Stimulated activated naive B cell treated with anti-CD40 and anti-IgM and Interleukin-4, amounts not matched to agents 10 μg/mL and 1 μg/mL and 100 μg/mL, for 72 hours (primary cell): ENCODE results near the gene SCAMP4.

ENCODE experiments used
- ATAC-seq, 2 donors: fragments of 150-1000 bp; cut with Tn5 transposase; replicated peaks; 2 replicates each; pipeline ENCODE4 v1.10.0; 2021; ENCODE audit warnings: moderate library complexity in 1 of 2
- DNase-seq: peaks from one replicate; pipeline ENCODE4 v3.0.0; 2021
- H3K27ac Mint-ChIP-seq: one replicate; pipeline ENCODE4 v1.8.0; 2022; ENCODE audit warnings: mild to moderate bottlenecking, mixed read lengths
- H3K27me3 Mint-ChIP-seq, 2 donors: one replicate each; pipeline ENCODE4 v1.8.0; 2022; ENCODE audit warnings: mixed read lengths in 2 of 2
- H3K36me3 Mint-ChIP-seq, 2 donors: one replicate each; pipeline ENCODE4 v1.8.0; 2022; ENCODE audit warnings: mixed read lengths in 2 of 2, mild to moderate bottlenecking in 1 of 2
- H3K4me1 Mint-ChIP-seq, 2 donors: one replicate each; pipeline ENCODE4 v1.8.0; 2022; ENCODE audit warnings: mixed read lengths in 2 of 2, mild to moderate bottlenecking in 1 of 2
- H3K4me3 Mint-ChIP-seq, 2 donors: one replicate each; pipeline ENCODE4 v1.8.0; 2022; ENCODE audit warnings: mild to moderate bottlenecking in 2 of 2, mixed read lengths in 2 of 2, moderate library complexity in 1 of 2
- H3K9me3 Mint-ChIP-seq, 2 donors: one replicate each; pipeline ENCODE4 v1.8.0; 2022; ENCODE audit warnings: mixed read lengths in 2 of 2, mild to moderate bottlenecking in 1 of 2

The SCAMP4 gene

GRCh38 chr19:1936916-1937610 is 31.9 kb downstream of the SCAMP4 start:
- H3K27ac Mint-ChIP-seq, result no peak overlapping the region
- peaks cover 7 to 8% of the 10 kb centered on the region in 2 donors for H3K9me3 Mint-ChIP-seq
- H3K4me1 Mint-ChIP-seq, result peaks cover 35 to 56% of the 10 kb centered on the region in 2 donors
- peaks cover 15 to 19% of the 10 kb centered on the region in 2 donors for H3K36me3 Mint-ChIP-seq
- no peak overlapping the region for H3K4me3 Mint-ChIP-seq
- H3K27me3 Mint-ChIP-seq, result no peaks in the 10 kb centered on the region
- DNase-seq, result no peak
- ATAC-seq, result no peak

GRCh38 chr19:1938071-1938470 is 32.9 kb downstream of the SCAMP4 start:
- ATAC-seq (no peak), DNase-seq (no peak)
- peak overlapping the region; percentile 32 for H3K27ac Mint-ChIP-seq
- H3K36me3 Mint-ChIP-seq, result peaks cover 13 to 27% of the 10 kb centered on the region in 2 donors
- no peaks in the 10 kb centered on the region for H3K27me3 Mint-ChIP-seq
- H3K4me3 Mint-ChIP-seq, result no peak overlapping the region
- peaks cover 5 to 7% of the 10 kb centered on the region in 2 donors for H3K9me3 Mint-ChIP-seq
- peaks cover 36 to 56% of the 10 kb centered on the region in 2 donors for H3K4me1 Mint-ChIP-seq

GRCh38 chr19:1941146-1942077 is 36.2 kb downstream of the SCAMP4 start, which contains the start of gene CSNK1G2:
TSS of gene CSNK1G2 (plus strand) at chr19:1941172. CDS start at chr19:1969773, 28,601 bp downstream.
- peak; percentile 17 to 32 for ATAC-seq
- Mint-ChIP-seq H3K27ac (peak within 1 kb of the TSS; percentile 98), H3K4me3 (peak within 1 kb of the TSS; percentile 86 to 97), H3K36me3 (peaks cover 7 to 26% of the 10 kb centered on the region in 2 donors), H3K4me1 (peaks cover 31 to 48% of the 10 kb centered on the region in 2 donors), H3K27me3 (no peaks in the 10 kb centered on the region), H3K9me3 (no peaks in the 10 kb centered on the region)
- no peak for DNase-seq

- H3K4me3 Mint-ChIP-seq, result peak overlapping the region; percentile 86 to 97
- no peaks in the 10 kb centered on the region for H3K27me3 Mint-ChIP-seq
- ATAC-seq (peak; percentile 63 to 66), DNase-seq (peak; percentile 60)
- peaks cover 3 to 22% of the 10 kb centered on the region in 2 donors for H3K36me3 Mint-ChIP-seq
- H3K4me1 Mint-ChIP-seq, result peaks cover 27 to 44% of the 10 kb centered on the region in 2 donors
- peak overlapping the region; percentile 98 for H3K27ac Mint-ChIP-seq
- H3K9me3 Mint-ChIP-seq, result no peaks in the 10 kb centered on the region
Measured at GRCh38 chr19:1942078-1942933, 37.1 kb downstream of the SCAMP4 start.

- Mint-ChIP-seq H3K4me3 (peak overlapping the region; percentile 86 to 97), H3K4me1 (peaks cover 26 to 44% of the 10 kb centered on the region in 2 donors), H3K36me3 (peaks cover 3 to 22% of the 10 kb centered on the region in 2 donors), H3K27ac (peak overlapping the region; percentile 98), H3K9me3 (no peaks in the 10 kb centered on the region), H3K27me3 (no peaks in the 10 kb centered on the region)
- DNase-seq (no peak), ATAC-seq (no peak)
Measured at GRCh38 chr19:1942934-1943555, 37.8 kb downstream of the SCAMP4 start.

GRCh38 chr19:1943661-1944087 is 38.5 kb downstream of the SCAMP4 start:
- peaks cover 28 to 50% of the 10 kb centered on the region in 2 donors for H3K4me1 Mint-ChIP-seq
- no peaks in the 10 kb centered on the region for H3K27me3 Mint-ChIP-seq
- peak overlapping the region; percentile 86 to 97 for H3K4me3 Mint-ChIP-seq
- DNase-seq, result no peak
- H3K27ac Mint-ChIP-seq, result peak overlapping the region; percentile 98
- H3K36me3 Mint-ChIP-seq, result peaks cover 3 to 22% of the 10 kb centered on the region in 2 donors
- H3K9me3 Mint-ChIP-seq, result no peaks in the 10 kb centered on the region
- ATAC-seq, result no peak

GRCh38 chr19:1944088-1944915 is 39.1 kb downstream of the SCAMP4 start:
- DNase-seq, result no peak
- no peaks in the 10 kb centered on the region for H3K27me3 Mint-ChIP-seq
- no peak for ATAC-seq
- H3K9me3 Mint-ChIP-seq, result no peaks in the 10 kb centered on the region
- H3K36me3 Mint-ChIP-seq, result peaks cover 5 to 24% of the 10 kb centered on the region in 2 donors
- H3K4me3 Mint-ChIP-seq, result peak overlapping the region; percentile 46 to 68
- H3K27ac Mint-ChIP-seq, result no peak overlapping the region
- peaks cover 33 to 56% of the 10 kb centered on the region in 2 donors for H3K4me1 Mint-ChIP-seq

- Mint-ChIP-seq H3K27me3 (no peaks in the 10 kb centered on the region), H3K36me3 (peaks cover 6 to 25% of the 10 kb centered on the region in 2 donors), H3K4me3 (no peak overlapping the region), H3K9me3 (no peaks in the 10 kb centered on the region), H3K27ac (no peak overlapping the region), H3K4me1 (peaks cover 31 to 53% of the 10 kb centered on the region in 2 donors)
- DNase-seq (no peak), ATAC-seq (no peak)
Measured at GRCh38 chr19:1944916-1945561, 39.8 kb downstream of the SCAMP4 start.

GRCh38 chr19:1945899-1946298 is 40.7 kb downstream of the SCAMP4 start:
- Mint-ChIP-seq H3K27me3 (no peaks in the 10 kb centered on the region), H3K4me3 (no peak overlapping the region), H3K36me3 (peaks cover 6 to 30% of the 10 kb centered on the region in 2 donors), H3K27ac (peak overlapping the region; percentile 65), H3K9me3 (no peaks in the 10 kb centered on the region), H3K4me1 (peaks cover 33 to 56% of the 10 kb centered on the region in 2 donors)
- no peak for ATAC-seq
- DNase-seq, result no peak

- H3K27me3 Mint-ChIP-seq, result no peaks in the 10 kb centered on the region
- H3K36me3 Mint-ChIP-seq, result peaks cover 9 to 21% of the 10 kb centered on the region in 2 donors
- H3K4me1 Mint-ChIP-seq, result peaks cover 33 to 52% of the 10 kb centered on the region in 2 donors
- H3K9me3 Mint-ChIP-seq, result no peaks in the 10 kb centered on the region
- DNase-seq, result no peak
- no peak overlapping the region for H3K27ac Mint-ChIP-seq
- H3K4me3 Mint-ChIP-seq, result no peak overlapping the region
- no peak for ATAC-seq
Measured at GRCh38 chr19:1947651-1948209, 42.5 kb downstream of the SCAMP4 start.

GRCh38 chr19:1949304-1950101 is 44.3 kb downstream of the SCAMP4 start:
- Mint-ChIP-seq H3K4me1 (peaks cover 23 to 50% of the 10 kb centered on the region in 2 donors), H3K4me3 (no peak overlapping the region), H3K9me3 (no peaks in the 10 kb centered on the region)

More at GRCh38 chr19:1949304-1950101, 44.3 kb downstream of the SCAMP4 start:
- no peak for ATAC-seq
- no peak for DNase-seq
- peak overlapping the region; percentile 25 for H3K27ac Mint-ChIP-seq
- no peaks in the 10 kb centered on the region for H3K27me3 Mint-ChIP-seq
- H3K36me3 Mint-ChIP-seq, result peaks cover 13 to 16% of the 10 kb centered on the region in 2 donors
